ENCODE measurements around the gene MAML1. TPM values are rescaled to one million over a fixed set of nuclear protein-coding genes. Genes with fewer than 3 reads are reported as not detected.

MAML1 gene
- total and polyA plus RNA-seq, 4 donors: 6.7 to 34.5 (median 20.5) TPM

GRCh38 chr5:179812135-179812825 is 79.7 kb downstream of the MAML1 start:
- Histone ChIP-seq H3K36me3 (ENCODE audit: control insufficient read depth in 4 of 4, insufficient read depth in 4 of 4, low read length in 4 of 4) (peaks cover 0 to 13% (median 3%) of the 10 kb centered on the region in 4 donors), H3K4me1 (ENCODE audit: control insufficient read depth in 5 of 5, insufficient read depth in 5 of 5, low read length in 5 of 5) (peaks cover 0 to 7% (median 0%) of the 10 kb centered on the region in 5 donors), H3K27ac (ENCODE audit: low read depth in 1 of 2, low read length in 1 of 2) (no peak overlapping the region), H3K9ac (ENCODE audit: insufficient read depth in 1 of 2, low read length in 2 of 2) (no peak overlapping the region), H3K4me3 (no peak overlapping the region), H3K27me3 (ENCODE audit: control insufficient read depth in 3 of 3, insufficient read depth in 3 of 3, low read length in 2 of 3) (no peaks in the 10 kb centered on the region), H3K9me3 (ENCODE audit: control insufficient read depth in 4 of 4, insufficient read depth in 3 of 4, low read length in 3 of 4) (no peaks in the 10 kb centered on the region)
- no peak for TF ChIP-seq CTCF (IDR thresholded peaks at IDR 0.05; ENCODE audit: control extremely low read depth, extremely low read depth)
- 96% methylated on average over 27 of the region's 27 CpGs for WGBS, 2 donors
- ATAC-seq (ENCODE audit: insufficient read depth, low FRiP score) (no peak), DNase-seq (no peak)

- no peaks in the 10 kb centered on the region for H3K9me3 ChIP-seq (ENCODE audit: control insufficient read depth in 4 of 4, insufficient read depth in 3 of 4, low read length in 3 of 4)
- DNase-seq: no peak
- no peaks in the 10 kb centered on the region for H3K27me3 ChIP-seq (ENCODE audit: control insufficient read depth in 3 of 3, insufficient read depth in 3 of 3, low read length in 2 of 3)
- H3K9ac ChIP-seq (ENCODE audit: insufficient read depth in 1 of 2, low read length in 2 of 2): no peak overlapping the region
- H3K4me3 ChIP-seq: no peak overlapping the region
- H3K4me1 ChIP-seq (ENCODE audit: control insufficient read depth in 5 of 5, insufficient read depth in 5 of 5, low read length in 5 of 5): peaks cover 0 to 10% (median 0%) of the 10 kb centered on the region in 5 donors
- no peak overlapping the region for H3K27ac ChIP-seq (ENCODE audit: low read depth in 1 of 2, low read length in 1 of 2)
- no peak for TF ChIP-seq CTCF (IDR thresholded peaks at IDR 0.05; ENCODE audit: control extremely low read depth, extremely low read depth)
- H3K36me3 ChIP-seq (ENCODE audit: control insufficient read depth in 4 of 4, insufficient read depth in 4 of 4, low read length in 4 of 4): peaks cover 0 to 13% (median 3%) of the 10 kb centered on the region in 4 donors
- ATAC-seq (ENCODE audit: insufficient read depth, low FRiP score): no peak
- WGBS, 2 donors: 92 to 94% methylated on average over 5 of the region's 5 CpGs
These were observed 80.5 kb downstream of the MAML1 start for GRCh38 chr5:179812997-179813607.

GRCh38 chr5:179814090-179814489 is 81.5 kb downstream of the MAML1 start:
- Histone ChIP-seq H3K27ac (ENCODE audit: low read depth in 1 of 2, low read length in 1 of 2) (no peak overlapping the region), H3K9me3 (ENCODE audit: control insufficient read depth in 4 of 4, insufficient read depth in 3 of 4, low read length in 3 of 4) (no peaks in the 10 kb centered on the region), H3K36me3 (ENCODE audit: control insufficient read depth in 4 of 4, insufficient read depth in 4 of 4, low read length in 4 of 4) (peaks cover 0 to 13% (median 3%) of the 10 kb centered on the region in 4 donors), H3K27me3 (ENCODE audit: control insufficient read depth in 3 of 3, insufficient read depth in 3 of 3, low read length in 2 of 3) (no peaks in the 10 kb centered on the region), H3K9ac (ENCODE audit: insufficient read depth in 1 of 2, low read length in 2 of 2) (no peak overlapping the region), H3K4me1 (ENCODE audit: control insufficient read depth in 5 of 5, insufficient read depth in 5 of 5, low read length in 5 of 5) (peaks cover 0 to 17% (median 0%) of the 10 kb centered on the region in 5 donors), H3K4me3 (no peak overlapping the region)
- TF ChIP-seq CTCF (IDR thresholded peaks at IDR 0.05; ENCODE audit: control extremely low read depth, extremely low read depth): no peak
- WGBS, 2 donors: 86 to 91% methylated on average over 3 of the region's 3 CpGs
- ATAC-seq (ENCODE audit: insufficient read depth, low FRiP score): no peak
- DNase-seq: no peak
